ENCODE data around the gene COL4A1.

- TF ChIP-seq CTCF (IDR thresholded peaks at IDR 0.05) (no peak), POLR2A (IDR thresholded peaks at IDR 0.05) (no peak)
Observed at GRCh38 chr13:110130431-110130830, 176.5 kb downstream of the COL4A1 start.
